Gastrocnemius medialis (tissue), 4 donors: ENCODE data around the gene ITGA8.

Experiments
- CTCF ChIP-seq, 5 experiments: fragments of 450-650 bp in 3 of 5; fragments of 200-600 bp in 2 of 5; sonication (generic) in 2 of 5; IDR thresholded peaks in 4 of 5; conservative IDR thresholded peaks in 1 of 5; 1 replicate in 4 of 5; 2 replicates in 1 of 5; pipeline ENCODE4 v1.5.1; 2016 to 2019; ENCODE audit warnings: antibody characterized with exemption in 5 of 5, mild to moderate bottlenecking in 3 of 5, moderate library complexity in 3 of 5
- POLR2A ChIP-seq, 2 donors: fragments of 450-650 bp; IDR thresholded peaks; one replicate each; pipeline ENCODE4 v1.6.1; 2017; ENCODE audit warnings: antibody characterized with exemption in 2 of 2, mild to moderate bottlenecking in 2 of 2, moderate library complexity in 2 of 2

- TF ChIP-seq CTCF (IDR thresholded peaks at IDR 0.05 in 4 of 5, conservative IDR thresholded peaks at IDR 0.05 in 1 of 5) = no peak
- no peak for TF ChIP-seq POLR2A (IDR thresholded peaks at IDR 0.05)
Observed at GRCh38 chr10:15472008-15472407, 247.7 kb downstream of the ITGA8 start.
